ENCODE data around the gene PIK3CG.

Gene PIK3CG

GRCh38 chr7:106820321-106821217 lies 44.5 kb upstream of the PIK3CG start:
- TF ChIP-seq USF1 (IDR thresholded peaks at IDR 0.05), result no peak
- no peak for TF ChIP-seq TAF1 (IDR thresholded peaks at IDR 0.05; ENCODE audit: low read depth)
- TF ChIP-seq EP300 (IDR thresholded peaks at IDR 0.05; ENCODE audit: borderline replicate concordance), result no peak

GRCh38 chr7:106823631-106824030 lies 41.5 kb upstream of the PIK3CG start:
- TF ChIP-seq TCF12 (IDR thresholded peaks at IDR 0.05; ENCODE audit: low read depth) (no peak), RAD21 (IDR thresholded peaks at IDR 0.05; ENCODE audit: low read depth) (no peak), TEAD4 (IDR thresholded peaks at IDR 0.05) (no peak), MAX (IDR thresholded peaks at IDR 0.05) (no peak), ZBTB7A (IDR thresholded peaks at IDR 0.05; ENCODE audit: low read depth) (no peak), CREB1 (IDR thresholded peaks at IDR 0.05; ENCODE audit: low read depth) (no peak), REST (IDR thresholded peaks at IDR 0.05; ENCODE audit: low read depth) (no peak), EP300 (IDR thresholded peaks at IDR 0.05; ENCODE audit: borderline replicate concordance) (no peak), TAF1 (IDR thresholded peaks at IDR 0.05; ENCODE audit: low read depth) (no peak), CEBPB (IDR thresholded peaks at IDR 0.05) (no peak)

- no peak for TF ChIP-seq EGR1 (IDR thresholded peaks at IDR 0.05)
- no peak for TF ChIP-seq RAD21 (IDR thresholded peaks at IDR 0.05; ENCODE audit: low read depth)
- TF ChIP-seq REST (IDR thresholded peaks at IDR 0.05; ENCODE audit: low read depth), result no peak
- TF ChIP-seq EP300 (IDR thresholded peaks at IDR 0.05; ENCODE audit: borderline replicate concordance), result no peak
- no peak for TF ChIP-seq NFIC (IDR thresholded peaks at IDR 0.05)
- TF ChIP-seq USF1 (IDR thresholded peaks at IDR 0.05), result no peak
- no peak for TF ChIP-seq TEAD4 (IDR thresholded peaks at IDR 0.05)
- TF ChIP-seq MAX (IDR thresholded peaks at IDR 0.05), result no peak
- no peak for TF ChIP-seq CEBPB (IDR thresholded peaks at IDR 0.05)
- TF ChIP-seq CREB1 (IDR thresholded peaks at IDR 0.05; ENCODE audit: low read depth), result no peak
Observed at GRCh38 chr7:106824458-106824857, 40.6 kb upstream of the PIK3CG start.

- no peak for TF ChIP-seq TCF12 (IDR thresholded peaks at IDR 0.05; ENCODE audit: low read depth)
- no peak for TF ChIP-seq CEBPB (IDR thresholded peaks at IDR 0.05)
- TF ChIP-seq NFIC (IDR thresholded peaks at IDR 0.05), result no peak
- TF ChIP-seq TAF1 (IDR thresholded peaks at IDR 0.05; ENCODE audit: low read depth), result no peak
- no peak for TF ChIP-seq EGR1 (IDR thresholded peaks at IDR 0.05)
- no peak for TF ChIP-seq CREB1 (IDR thresholded peaks at IDR 0.05; ENCODE audit: low read depth)
- no peak for TF ChIP-seq ZBTB7A (IDR thresholded peaks at IDR 0.05; ENCODE audit: low read depth)
- no peak for TF ChIP-seq RAD21 (IDR thresholded peaks at IDR 0.05; ENCODE audit: low read depth)
- TF ChIP-seq EP300 (IDR thresholded peaks at IDR 0.05; ENCODE audit: borderline replicate concordance), result no peak
- no peak for TF ChIP-seq USF1 (IDR thresholded peaks at IDR 0.05)
- TF ChIP-seq MAX (IDR thresholded peaks at IDR 0.05), result no peak
- no peak for TF ChIP-seq FOXM1 (IDR thresholded peaks at IDR 0.05; ENCODE audit: borderline replicate concordance, low read depth)
Observed at GRCh38 chr7:106827626-106828025, 37.5 kb upstream of the PIK3CG start.

GRCh38 chr7:106829496-106829895 lies 35.6 kb upstream of the PIK3CG start:
- TF ChIP-seq TEAD4 (IDR thresholded peaks at IDR 0.05) (no peak), FOXM1 (IDR thresholded peaks at IDR 0.05; ENCODE audit: borderline replicate concordance, low read depth) (no peak), YY1 (IDR thresholded peaks at IDR 0.05; ENCODE audit: low read depth) (no peak), USF1 (IDR thresholded peaks at IDR 0.05) (no peak), CREB1 (IDR thresholded peaks at IDR 0.05; ENCODE audit: low read depth) (no peak), NFIC (IDR thresholded peaks at IDR 0.05) (no peak)

Data from Ishikawa (cell line).